ENCODE data around the gene WDR27.

DNA sequence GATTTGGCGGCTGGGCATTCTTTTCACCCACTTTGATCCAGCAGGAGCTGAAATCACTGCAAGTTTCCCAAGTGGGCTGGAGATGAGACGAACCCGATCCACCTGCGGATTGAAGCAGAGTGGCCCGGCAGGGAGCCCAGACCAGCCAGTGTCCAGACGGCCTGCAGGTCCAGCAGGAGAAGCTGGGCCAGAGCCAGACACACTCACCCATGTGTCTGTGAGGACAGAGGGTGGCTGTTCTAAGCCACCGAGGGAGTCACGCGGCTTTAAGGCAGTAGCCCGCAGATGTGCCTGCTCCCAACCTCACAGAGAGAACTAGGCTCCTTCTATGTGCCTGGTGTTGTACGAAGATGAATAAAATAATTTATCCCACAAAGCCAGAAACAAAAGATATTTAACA, 200.7 kb downstream of the WDR27 start:
- TF ChIP-seq, protein P1, sequence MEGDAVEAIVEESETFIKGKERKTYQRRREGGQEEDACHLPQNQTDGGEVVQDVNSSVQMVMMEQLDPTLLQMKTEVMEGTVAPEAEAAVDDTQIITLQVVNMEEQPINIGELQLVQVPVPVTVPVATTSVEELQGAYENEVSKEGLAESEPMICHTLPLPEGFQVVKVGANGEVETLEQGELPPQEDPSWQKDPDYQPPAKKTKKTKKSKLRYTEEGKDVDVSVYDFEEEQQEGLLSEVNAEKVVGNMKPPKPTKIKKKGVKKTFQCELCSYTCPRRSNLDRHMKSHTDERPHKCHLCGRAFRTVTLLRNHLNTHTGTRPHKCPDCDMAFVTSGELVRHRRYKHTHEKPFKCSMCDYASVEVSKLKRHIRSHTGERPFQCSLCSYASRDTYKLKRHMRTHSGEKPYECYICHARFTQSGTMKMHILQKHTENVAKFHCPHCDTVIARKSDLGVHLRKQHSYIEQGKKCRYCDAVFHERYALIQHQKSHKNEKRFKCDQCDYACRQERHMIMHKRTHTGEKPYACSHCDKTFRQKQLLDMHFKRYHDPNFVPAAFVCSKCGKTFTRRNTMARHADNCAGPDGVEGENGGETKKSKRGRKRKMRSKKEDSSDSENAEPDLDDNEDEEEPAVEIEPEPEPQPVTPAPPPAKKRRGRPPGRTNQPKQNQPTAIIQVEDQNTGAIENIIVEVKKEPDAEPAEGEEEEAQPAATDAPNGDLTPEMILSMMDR (IDR thresholded peaks at IDR 0.05; ENCODE audit: low read depth, low read length) = no peak
- no peak for TF ChIP-seq POLR2A (IDR thresholded peaks at IDR 0.05; ENCODE audit: extremely low read depth, insufficient read length)
- TF ChIP-seq MYC (IDR thresholded peaks at IDR 0.05; ENCODE audit: low read depth, low read length) = no peak
- TF ChIP-seq, protein P2, sequence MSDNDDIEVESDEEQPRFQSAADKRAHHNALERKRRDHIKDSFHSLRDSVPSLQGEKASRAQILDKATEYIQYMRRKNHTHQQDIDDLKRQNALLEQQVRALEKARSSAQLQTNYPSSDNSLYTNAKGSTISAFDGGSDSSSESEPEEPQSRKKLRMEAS (IDR thresholded peaks at IDR 0.05; ENCODE audit: low read depth, low read length) = no peak
